Left lung (tissue), 10 donors: ENCODE results near the gene TDRD10. TPM values are rescaled to one million over a fixed set of nuclear protein-coding genes. Genes with fewer than 3 reads are reported as not detected.

Experiments
- ATAC-seq: fragments of 200-7000 bp; cut with Tn5 transposase; one replicate; pipeline ENCODE4 v1.9.1; 2020; ENCODE audit warnings: moderate library complexity
- DNase-seq, 4 donors: peaks; one replicate each; pipeline ENCODE4 v3.0.0-alpha.2; 2013 to 2020
- H3K27ac ChIP-seq, 2 donors: fragments of 200-600 bp; sonication (generic) in 1 of 2; one replicate each; pipeline versions ENCODE4 v1.5.0 to v1.8.0; 2020 to 2021
- H3K27me3 ChIP-seq, 2 donors: fragments of 200-600 bp; sonication (generic) in 1 of 2; one replicate each; pipeline versions ENCODE4 v1.5.0 to v1.8.0; 2020 to 2021
- H3K36me3 ChIP-seq, 2 donors: fragments of 200-600 bp; sonication (generic) in 1 of 2; one replicate each; pipeline versions ENCODE4 v1.5.0 to v1.8.0; 2020 to 2021
- H3K4me1 ChIP-seq, 2 donors: fragments of 200-600 bp; one replicate each; pipeline ENCODE4 v1.8.0; 2021
- H3K4me3 ChIP-seq, 2 donors: fragments of 200-600 bp; sonication (generic) in 1 of 2; one replicate each; pipeline versions ENCODE4 v1.5.0 to v1.8.0; 2020 to 2021; ENCODE audit warnings: mild to moderate bottlenecking in 1 of 2
- H3K9me3 ChIP-seq, 2 donors: fragments of 200-600 bp; sonication (generic) in 1 of 2; one replicate each; pipeline versions ENCODE4 v1.5.0 to v1.8.0; 2020 to 2021
- CTCF ChIP-seq, 2 donors: fragments of 200-600 bp; sonication (generic) in 1 of 2; IDR thresholded peaks; one replicate each; pipeline versions ENCODE4 v1.5.0 to v1.8.0; 2021; ENCODE audit warnings: antibody characterized with exemption in 2 of 2
- intact Hi-C, 2 donors: fragments of 100-400 bp; cut with DNase I; formaldehyde crosslinking; loops; one replicate each; pipeline versions ENCODE4 v1.11.2 to v1.14.2; 2022
- polyA plus RNA-seq, 6 donors: library from polyadenylated mRNA; unstranded; fragments of 120-200 nt; gene quantifications; one replicate each; pipeline ENCODE4 v1.2.1, GENCODE V29; 2013; ENCODE audit not compliant: insufficient read length in 6 of 6
- total RNA-seq, 2 donors: library from RNA; stranded (reverse); fragmentation: NEBNext Ultra II Directional; extraction: Animal tissue kit (Norgen Biotek cat#: 25700); gene quantifications; one replicate each; pipeline ENCODE4 v1.2.1, GENCODE V29; 2021
- donor health status: DM: no; HTN: yes; CAD: no.
- donor health status: DM: no; HTN: no; CAD: no.

TDRD10 gene
- total and polyA plus RNA-seq, 8 donors, result 3.1 to 5.0 (median 3.6) TPM

GRCh38 chr1:154502744-154503115, 711 bp downstream of the TDRD10 start:
- peak overlapping the region in 1 of 2 donors; percentile 82 for H3K27ac ChIP-seq
- ATAC-seq (peak; percentile 5), DNase-seq (peak in 1 of 4 donors; percentile 71)
- H3K4me3 ChIP-seq, result peak overlapping the region in 1 of 2 donors; percentile 54
- peaks cover 0 to 4% of the 10 kb centered on the region in 2 donors for H3K36me3 ChIP-seq
- peaks cover 0 to 33% of the 10 kb centered on the region in 2 donors for H3K4me1 ChIP-seq
- no peak for TF ChIP-seq CTCF (IDR thresholded peaks at IDR 0.05)
- H3K27me3 ChIP-seq, result peaks cover 0 to 63% of the 10 kb centered on the region in 2 donors
- intact Hi-C loops, result no loop called here
- peaks cover 0 to 2% of the 10 kb centered on the region in 2 donors for H3K9me3 ChIP-seq

- H3K27me3 ChIP-seq, result peaks cover 0 to 66% of the 10 kb centered on the region in 2 donors
- intact Hi-C loops, result no loop called here
- no peak overlapping the region for H3K4me3 ChIP-seq
- peaks cover 0 to 2% of the 10 kb centered on the region in 2 donors for H3K9me3 ChIP-seq
- no peak for DNase-seq
- no peak for ATAC-seq
- TF ChIP-seq CTCF (IDR thresholded peaks at IDR 0.05), result no peak
- H3K4me1 ChIP-seq, result peaks cover 0 to 23% of the 10 kb centered on the region in 2 donors
- no peak overlapping the region for H3K27ac ChIP-seq
- H3K36me3 ChIP-seq, result peaks cover 0 to 3% of the 10 kb centered on the region in 2 donors
These were observed 1.9 kb downstream of the TDRD10 start for GRCh38 chr1:154503898-154504297.

GRCh38 chr1:154512760-154513159, 10.7 kb downstream of the TDRD10 start:
- ATAC-seq (peak; percentile 61), DNase-seq (no peak)
- Histone ChIP-seq H3K4me3 (no peak overlapping the region), H3K4me1 (no peaks in the 10 kb centered on the region), H3K36me3 (no peaks in the 10 kb centered on the region), H3K9me3 (no peaks in the 10 kb centered on the region), H3K27me3 (peaks cover 0 to 5% of the 10 kb centered on the region in 2 donors), H3K27ac (no peak overlapping the region)
- intact Hi-C loops, result no loop called here
- no peak for TF ChIP-seq CTCF (IDR thresholded peaks at IDR 0.05)

- Histone ChIP-seq H3K4me3 (no peak overlapping the region), H3K9me3 (no peaks in the 10 kb centered on the region), H3K4me1 (no peaks in the 10 kb centered on the region), H3K27ac (no peak overlapping the region), H3K27me3 (no peaks in the 10 kb centered on the region), H3K36me3 (no peaks in the 10 kb centered on the region)
- intact Hi-C loops, result no loop called here
- ATAC-seq (no peak), DNase-seq (no peak)
- no peak for TF ChIP-seq CTCF (IDR thresholded peaks at IDR 0.05)
These were observed 12.1 kb downstream of the TDRD10 start for GRCh38 chr1:154514066-154514553.

GRCh38 chr1:154517661-154518060, 15.6 kb downstream of the TDRD10 start:
- H3K9me3 ChIP-seq, result no peaks in the 10 kb centered on the region
- H3K4me1 ChIP-seq, result peaks cover 0 to 29% of the 10 kb centered on the region in 2 donors
- intact Hi-C loops, result no loop called here
- DNase-seq (no peak), ATAC-seq (no peak)
- H3K27me3 ChIP-seq, result no peaks in the 10 kb centered on the region
- no peak overlapping the region for H3K27ac ChIP-seq
- TF ChIP-seq CTCF (IDR thresholded peaks at IDR 0.05), result no peak
- H3K36me3 ChIP-seq, result no peaks in the 10 kb centered on the region
- H3K4me3 ChIP-seq, result no peak overlapping the region
